HG03025 (cell line): ENCODE results near the gene TAS2R50.

Experiments
- ATAC-seq: cut with Tn5 transposase; IDR thresholded peaks from one replicate; pipeline ENCODE4 v1.9.1; 2021; ENCODE audit warnings: mild to moderate bottlenecking, moderate library complexity; ENCODE audit not compliant: unreplicated experiment, low FRiP score

The TAS2R50 gene

GRCh38 chr12:10957741-10958140, 29.0 kb downstream of the TAS2R50 start:
- no peak for ATAC-seq

DNA sequence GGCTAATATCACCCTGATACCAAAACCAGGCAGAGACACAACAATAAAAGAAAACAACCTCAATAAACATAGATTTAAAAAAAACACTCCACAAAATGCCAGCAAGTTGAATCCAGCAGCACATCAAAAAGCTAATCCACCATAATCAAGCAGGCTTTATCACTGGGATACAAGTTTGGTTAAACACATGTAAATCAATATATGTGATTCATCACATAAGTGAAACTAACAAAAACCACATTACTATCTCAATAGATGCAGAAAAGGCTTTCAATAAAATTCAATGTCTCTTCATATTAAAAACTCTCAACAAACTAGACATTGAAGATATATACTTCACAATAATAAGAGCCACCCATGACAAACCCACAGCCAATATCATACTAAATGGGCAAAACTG, 30.6 kb downstream of the TAS2R50 start:
- ATAC-seq, result no peak

GRCh38 chr12:10952645-10953044, 34.1 kb downstream of the TAS2R50 start:
- no peak for ATAC-seq

DNA sequence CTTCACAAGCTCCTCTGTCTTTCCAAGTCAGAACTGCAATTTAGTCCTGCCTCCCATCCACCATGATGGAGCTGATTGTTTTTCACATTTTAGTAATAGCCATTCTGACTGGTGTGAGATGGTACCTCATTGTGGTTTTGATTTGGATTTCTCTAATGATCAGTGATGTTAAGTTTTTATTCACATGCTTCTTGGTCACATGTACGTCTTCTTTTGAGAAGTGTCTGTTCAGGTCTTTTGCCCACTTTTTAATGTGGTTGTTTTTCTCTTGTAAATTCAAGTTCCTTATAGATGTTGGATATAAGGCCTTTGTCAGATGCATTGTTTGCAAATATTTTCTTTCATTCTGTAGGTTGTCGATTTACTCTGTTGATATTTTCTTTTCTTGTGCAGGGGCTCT, 43.5 kb downstream of the TAS2R50 start:
- no peak for ATAC-seq

GRCh38 chr12:10941916-10942607, 44.6 kb downstream of the TAS2R50 start:
- no peak for ATAC-seq

DNA sequence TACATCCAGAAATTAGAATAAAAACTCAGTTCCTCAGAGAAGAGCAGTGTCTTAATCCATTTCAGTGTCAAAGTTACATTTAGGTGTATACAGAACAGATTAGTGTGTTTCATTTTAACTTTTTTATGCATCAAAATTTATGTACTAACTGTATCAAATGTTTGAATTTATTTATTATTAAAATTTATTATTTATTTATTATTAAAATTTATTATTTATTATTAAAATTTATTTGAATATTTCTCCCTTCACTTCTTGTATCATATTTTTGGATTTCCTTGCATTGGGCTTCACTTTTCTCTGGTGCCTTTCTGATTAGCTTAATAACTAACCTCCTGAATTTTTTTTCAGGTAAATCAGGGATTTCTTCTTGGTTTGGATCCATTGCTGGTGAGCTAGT, 45.3 kb downstream of the TAS2R50 start:
- no peak for ATAC-seq

- no peak for ATAC-seq
Measured at GRCh38 chr12:10940389-10940788, 46.3 kb downstream of the TAS2R50 start.

DNA sequence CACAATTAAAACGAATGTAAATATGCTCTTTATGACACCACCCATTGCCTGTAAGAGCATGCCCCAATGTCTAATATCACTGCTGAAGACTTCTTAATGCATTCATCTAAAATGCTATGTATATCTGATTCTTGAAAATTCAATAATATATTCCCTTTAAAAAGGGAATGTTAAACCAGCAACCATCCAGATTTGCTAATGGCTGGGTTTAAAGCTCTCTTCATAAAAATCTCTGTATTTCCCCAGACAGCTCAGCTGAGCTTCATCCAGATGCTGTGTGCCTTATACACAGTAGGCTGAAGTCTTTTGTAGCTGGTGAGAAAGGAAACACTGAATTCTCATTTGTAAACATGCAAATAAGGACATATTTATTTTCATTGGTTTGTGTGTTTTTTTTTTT, 47.5 kb downstream of the TAS2R50 start, which contains the start of gene TAS2R14:
TSS of gene TAS2R14 (minus strand) at position 101 of the 400 bp plus-strand sequence. CDS start at position 45, 56 bp downstream.
- no peak for ATAC-seq

- ATAC-seq, result no peak
Measured at GRCh38 chr12:10936506-10936905, 50.2 kb downstream of the TAS2R50 start.
